NCI-H226 (cell line): ENCODE measurements around the gene ANKH.

Experiments used
- DNase-seq: peaks from one replicate; pipeline ENCODE4 v3.0.0-alpha.2; 2015

Gene ANKH

GRCh38 chr5:14732991-14733390 is 138.6 kb downstream of the ANKH start:
- no peak for DNase-seq

GRCh38 chr5:14730881-14731280 is 140.7 kb downstream of the ANKH start:
- DNase-seq: no peak

- no peak for DNase-seq
Observed at GRCh38 chr5:14730466-14730865, 141.1 kb downstream of the ANKH start.

GRCh38 chr5:14729448-14730385 is 141.9 kb downstream of the ANKH start:
- DNase-seq: no peak

GRCh38 chr5:14728459-14728938 is 143.1 kb downstream of the ANKH start:
- DNase-seq: no peak

GRCh38 chr5:14727928-14728458 is 143.6 kb downstream of the ANKH start:
- no peak for DNase-seq

GRCh38 chr5:14727428-14727865 is 144.1 kb downstream of the ANKH start:
- DNase-seq: peak; percentile 48

GRCh38 chr5:14726066-14726838 is 145.3 kb downstream of the ANKH start:
- peak; percentile 56 for DNase-seq

GRCh38 chr5:14724633-14725032 is 146.9 kb downstream of the ANKH start:
- DNase-seq: no peak

- no peak for DNase-seq
Observed at GRCh38 chr5:14723701-14724132, 147.9 kb downstream of the ANKH start.

- no peak for DNase-seq
Observed at GRCh38 chr5:14722923-14723322, 148.7 kb downstream of the ANKH start.

GRCh38 chr5:14721990-14722656 is 149.5 kb downstream of the ANKH start:
- no peak for DNase-seq

- no peak for DNase-seq
Observed at GRCh38 chr5:14720236-14720923, 151.2 kb downstream of the ANKH start.

- DNase-seq: no peak
Observed at GRCh38 chr5:14718778-14719177, 152.8 kb downstream of the ANKH start.

- no peak for DNase-seq
Observed at GRCh38 chr5:14716755-14717752, 154.5 kb downstream of the ANKH start.

- no peak for DNase-seq
Observed at GRCh38 chr5:14715481-14715880, 156.1 kb downstream of the ANKH start.

- DNase-seq: no peak
Observed at GRCh38 chr5:14714706-14715105, 156.9 kb downstream of the ANKH start.

- DNase-seq: no peak
Observed at GRCh38 chr5:14713476-14714390, 157.8 kb downstream of the ANKH start.

- DNase-seq: no peak
Observed at GRCh38 chr5:14712666-14713065, 158.9 kb downstream of the ANKH start.

- DNase-seq: no peak
Observed at GRCh38 chr5:14712131-14712530, 159.4 kb downstream of the ANKH start.
